ENCODE measurements around the gene PCDHGB1. TPM values are rescaled to one million over a fixed set of nuclear protein-coding genes. Genes with fewer than 3 reads are reported as not detected.
A peak's percentile ranks its signal among the peaks of the same experiment; 100 is the strongest.
"Not testable (repeated sequence)": the region's sequence is repeated elsewhere in the genome, so short reads cannot be mapped to it uniquely, and the experiment has no call there.

PCDHGB1 gene
- total RNA-seq, 1 donor from 2014 or later, result 0.12 TPM

DNA sequence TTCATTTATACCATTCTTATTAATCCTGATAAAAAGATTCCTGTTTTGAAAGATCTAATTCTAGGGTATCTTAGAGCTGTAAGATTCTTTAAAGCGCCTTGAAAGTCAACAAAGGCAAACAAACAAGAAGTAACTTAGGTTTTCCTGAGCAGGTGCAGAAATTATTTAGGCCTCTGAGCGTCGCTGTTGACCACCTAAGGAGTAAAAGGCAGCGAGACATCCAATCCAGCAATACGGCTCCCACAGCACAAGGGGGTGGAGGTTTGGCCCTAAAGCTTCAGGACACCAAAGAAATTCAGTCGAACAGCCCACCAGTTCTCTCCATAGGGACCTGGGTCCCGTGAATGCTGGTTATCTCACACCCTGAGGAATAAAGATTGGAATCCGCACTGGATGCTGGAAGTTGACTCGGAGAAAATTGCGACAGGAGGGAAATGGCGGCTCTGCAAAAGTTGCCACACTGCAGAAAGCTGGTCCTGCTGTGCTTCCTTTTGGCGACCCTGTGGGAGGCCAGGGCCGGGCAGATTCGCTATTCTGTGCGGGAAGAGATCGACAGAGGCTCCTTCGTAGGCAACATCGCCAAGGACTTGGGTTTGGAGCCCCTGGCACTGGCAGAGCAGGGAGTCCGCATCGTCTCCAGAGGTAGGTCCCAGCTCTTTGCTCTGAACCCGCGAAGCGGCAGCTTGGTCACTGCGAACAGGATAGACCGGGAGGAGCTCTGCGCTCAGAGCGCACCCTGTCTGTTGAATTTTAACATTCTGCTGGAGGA, 11.2 kb upstream of the PCDHGB1 start, which contains the start of gene PCDHGA2:
TSS of gene PCDHGA2 (plus strand) at position 223 of the 769 bp plus-strand sequence.
- TF ChIP-seq, protein P1, sequence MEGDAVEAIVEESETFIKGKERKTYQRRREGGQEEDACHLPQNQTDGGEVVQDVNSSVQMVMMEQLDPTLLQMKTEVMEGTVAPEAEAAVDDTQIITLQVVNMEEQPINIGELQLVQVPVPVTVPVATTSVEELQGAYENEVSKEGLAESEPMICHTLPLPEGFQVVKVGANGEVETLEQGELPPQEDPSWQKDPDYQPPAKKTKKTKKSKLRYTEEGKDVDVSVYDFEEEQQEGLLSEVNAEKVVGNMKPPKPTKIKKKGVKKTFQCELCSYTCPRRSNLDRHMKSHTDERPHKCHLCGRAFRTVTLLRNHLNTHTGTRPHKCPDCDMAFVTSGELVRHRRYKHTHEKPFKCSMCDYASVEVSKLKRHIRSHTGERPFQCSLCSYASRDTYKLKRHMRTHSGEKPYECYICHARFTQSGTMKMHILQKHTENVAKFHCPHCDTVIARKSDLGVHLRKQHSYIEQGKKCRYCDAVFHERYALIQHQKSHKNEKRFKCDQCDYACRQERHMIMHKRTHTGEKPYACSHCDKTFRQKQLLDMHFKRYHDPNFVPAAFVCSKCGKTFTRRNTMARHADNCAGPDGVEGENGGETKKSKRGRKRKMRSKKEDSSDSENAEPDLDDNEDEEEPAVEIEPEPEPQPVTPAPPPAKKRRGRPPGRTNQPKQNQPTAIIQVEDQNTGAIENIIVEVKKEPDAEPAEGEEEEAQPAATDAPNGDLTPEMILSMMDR (conservative IDR thresholded peaks at IDR 0.05; ENCODE audit: low read depth, low read length), result peak; percentile 59
- peak within 1 kb of the TSS; percentile 48 for H3K4me3 ChIP-seq (ENCODE audit: low read depth, low read length)
- no peak for DNase-seq (ENCODE audit: low read depth)

DNA sequence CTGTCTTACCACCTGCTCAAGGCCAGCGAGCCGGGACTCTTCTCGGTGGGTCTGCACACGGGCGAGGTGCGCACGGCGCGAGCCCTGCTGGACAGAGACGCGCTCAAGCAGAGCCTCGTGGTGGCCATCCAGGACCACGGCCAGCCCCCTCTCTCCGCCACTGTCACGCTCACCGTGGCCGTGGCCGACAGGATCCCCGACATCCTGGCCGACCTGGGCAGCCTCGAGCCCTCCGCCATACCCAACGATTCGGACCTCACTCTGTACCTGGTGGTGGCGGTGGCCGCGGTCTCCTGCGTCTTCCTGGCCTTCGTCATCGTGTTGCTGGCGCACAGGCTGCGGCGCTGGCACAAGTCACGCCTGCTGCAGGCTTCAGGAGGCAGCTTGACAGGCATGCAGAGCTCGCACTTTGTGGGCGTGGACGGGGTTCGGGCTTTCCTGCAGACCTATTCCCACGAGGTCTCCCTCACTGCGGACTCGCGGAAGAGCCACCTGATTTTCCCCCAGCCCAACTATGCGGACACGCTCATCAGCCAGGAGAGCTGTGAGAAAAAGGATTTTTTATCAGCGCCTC, 9.0 kb upstream of the PCDHGB1 start:
- H3K4me3 ChIP-seq (ENCODE audit: low read depth, low read length); DNase-seq (ENCODE audit: low read depth): not testable (repeated sequence)

DNA sequence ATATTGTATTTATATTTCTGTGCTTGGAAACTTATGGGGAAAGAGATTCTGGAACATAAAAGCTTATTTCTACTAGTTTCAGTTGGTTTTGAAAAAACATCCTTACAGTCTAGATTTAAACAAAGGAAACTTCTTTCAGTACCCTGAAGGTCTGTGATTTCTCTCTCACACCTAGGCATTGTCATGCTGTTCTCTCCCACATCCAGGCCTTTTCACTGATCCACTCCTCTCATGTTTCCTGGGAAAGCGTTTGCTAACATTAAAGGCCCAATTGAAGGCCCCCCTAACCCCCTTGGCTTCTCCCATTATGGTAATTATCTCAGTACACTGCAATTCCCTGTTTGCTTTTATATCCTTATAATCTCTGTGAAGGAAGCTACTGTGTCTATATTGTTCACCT, 7.1 kb upstream of the PCDHGB1 start:
- TF ChIP-seq, protein P1 (conservative IDR thresholded peaks at IDR 0.05; ENCODE audit: low read depth, low read length), result no peak
- DNase-seq (ENCODE audit: low read depth), result no peak
- no peak overlapping the region for H3K4me3 ChIP-seq (ENCODE audit: low read depth, low read length)

DNA sequence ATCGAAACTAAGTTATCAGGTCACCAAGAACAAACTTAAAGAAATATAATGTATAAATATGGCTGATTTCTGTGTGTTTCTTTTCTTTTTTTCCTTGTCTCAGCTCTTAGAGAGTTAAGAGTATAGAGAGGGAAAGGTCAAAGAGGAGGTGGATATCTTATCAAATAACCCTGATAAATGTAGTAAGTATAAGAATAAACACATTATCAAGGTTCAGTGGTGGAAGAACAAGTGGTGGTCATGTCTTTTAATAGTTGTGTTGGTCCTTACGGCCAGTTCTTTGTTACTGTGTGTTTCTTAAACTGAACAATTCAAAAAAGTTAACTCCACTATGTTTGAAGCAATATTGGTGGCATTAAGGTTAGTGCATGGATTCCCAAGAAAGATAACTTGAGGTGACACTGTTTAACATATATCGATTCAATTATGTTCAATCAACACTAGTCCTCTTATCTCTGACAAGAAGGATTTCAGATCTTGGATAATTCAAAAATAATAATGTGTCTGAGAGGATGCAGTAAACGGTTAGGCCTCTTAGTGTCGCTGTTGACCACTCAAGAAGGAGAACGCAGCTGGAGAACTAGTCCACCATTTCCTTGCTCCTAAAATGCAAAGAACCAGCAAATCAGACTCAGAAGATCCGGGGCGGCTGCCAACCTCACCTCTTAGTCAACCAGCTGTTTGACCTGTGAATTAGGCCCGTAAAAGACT, 6.5 kb upstream of the PCDHGB1 start, which contains the start of gene PCDHGA3:
TSS of gene PCDHGA3 (plus strand) at position 588 of the 711 bp plus-strand sequence. CDS start 205 bp downstream, outside the sequence.
- TF ChIP-seq, protein P1 (conservative IDR thresholded peaks at IDR 0.05; ENCODE audit: low read depth, low read length), result peak; percentile 40
- no peak for DNase-seq (ENCODE audit: low read depth)
- H3K4me3 ChIP-seq (ENCODE audit: low read depth, low read length), result peak within 1 kb of the TSS; percentile 11

DNA sequence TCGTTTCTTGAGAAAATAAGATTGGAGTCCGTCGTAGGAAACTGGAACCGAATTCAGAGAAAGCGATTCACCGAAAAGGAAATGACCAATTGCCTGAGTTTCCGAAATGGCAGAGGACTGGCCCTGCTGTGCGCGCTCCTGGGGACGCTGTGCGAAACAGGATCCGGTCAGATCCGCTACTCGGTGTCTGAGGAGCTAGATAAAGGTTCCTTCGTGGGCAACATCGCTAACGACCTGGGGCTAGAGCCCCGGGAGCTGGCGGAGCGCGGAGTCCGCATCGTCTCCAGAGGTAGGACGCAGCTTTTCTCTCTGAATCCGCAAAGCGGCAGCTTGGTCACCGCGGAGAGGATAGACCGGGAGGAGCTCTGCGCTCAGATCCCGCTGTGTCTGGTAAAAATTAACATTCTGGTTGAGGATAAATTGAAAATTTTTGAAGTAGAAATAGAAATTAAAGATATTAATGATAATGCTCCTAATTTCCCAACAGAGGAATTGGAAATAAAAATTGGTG, 5.9 kb upstream of the PCDHGB1 start:
- DNase-seq (ENCODE audit: low read depth), result no peak
- H3K4me3 ChIP-seq (ENCODE audit: low read depth, low read length), result peak overlapping the region; percentile 11
- TF ChIP-seq, protein P1 (conservative IDR thresholded peaks at IDR 0.05; ENCODE audit: low read depth, low read length), result no peak

DNA sequence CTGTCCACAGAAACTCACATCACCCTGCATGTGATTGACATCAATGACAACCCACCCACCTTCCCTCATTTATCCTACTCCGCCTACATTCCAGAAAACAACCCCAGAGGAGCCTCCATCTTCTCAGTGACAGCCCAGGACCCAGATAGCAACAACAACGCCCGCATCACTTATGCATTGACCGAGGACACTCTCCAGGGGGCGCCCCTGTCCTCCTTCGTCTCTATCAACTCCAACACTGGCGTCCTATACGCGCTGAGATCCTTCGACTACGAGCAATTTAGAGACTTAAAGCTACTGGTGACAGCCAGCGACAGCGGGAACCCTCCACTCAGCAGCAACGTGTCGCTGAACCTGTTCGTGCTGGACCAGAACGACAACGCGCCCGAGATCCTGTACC, 4.6 kb upstream of the PCDHGB1 start:
- TF ChIP-seq, protein P1 (conservative IDR thresholded peaks at IDR 0.05; ENCODE audit: low read depth, low read length), result no peak
- H3K4me3 ChIP-seq (ENCODE audit: low read depth, low read length), result no peak overlapping the region

DNA sequence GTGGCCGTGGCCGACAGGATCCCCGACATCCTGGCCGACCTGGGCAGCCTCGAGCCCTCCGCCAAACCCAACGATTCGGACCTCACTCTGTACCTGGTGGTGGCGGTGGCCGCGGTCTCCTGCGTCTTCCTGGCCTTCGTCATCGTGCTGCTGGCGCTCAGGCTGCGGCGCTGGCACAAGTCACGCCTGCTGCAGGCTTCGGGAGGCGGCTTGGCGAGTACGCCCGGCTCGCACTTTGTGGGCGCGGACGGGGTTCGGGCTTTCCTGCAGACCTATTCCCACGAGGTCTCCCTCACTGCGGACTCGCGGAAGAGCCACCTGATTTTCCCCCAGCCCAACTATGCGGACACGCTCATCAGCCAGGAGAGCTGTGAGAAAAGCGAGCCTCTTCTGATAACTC, 3.9 kb upstream of the PCDHGB1 start:
- not testable (repeated sequence) for DNase-seq (ENCODE audit: low read depth); H3K4me3 ChIP-seq (ENCODE audit: low read depth, low read length)

More for the DNA sequence above, 4.6 kb upstream of the PCDHGB1 start:
- no peak for DNase-seq (ENCODE audit: low read depth)
